CD14-positive monocyte (primary cell): ENCODE results near the gene MAPK1. TPM values are rescaled to one million over a fixed set of nuclear protein-coding genes. Genes with fewer than 3 reads are reported as not detected.

Experiments
- DNase-seq, 3 donors: peaks; one replicate each; pipeline ENCODE4 v3.0.0-alpha.2; 2011 to 2022
- H2AFZ ChIP-seq: 2 replicates; pipeline ENCODE4 v1.6.0; 2012; ENCODE audit warnings: mild to moderate bottlenecking, low read depth, low read length, inconsistent platforms; ENCODE audit not compliant: insufficient read depth, poor library complexity, severe bottlenecking
- H3K27ac ChIP-seq, 2 donors: 1 replicate in 1 of 2; 2 replicates in 1 of 2; pipeline ENCODE4 v1.5.1; 2012 to 2013; ENCODE audit warnings: low read length in 2 of 2, control low read depth in 1 of 2, inconsistent platforms in 1 of 2, low read depth in 1 of 2, mild to moderate bottlenecking in 1 of 2
- H3K27me3 ChIP-seq, 2 donors: one replicate each; pipeline versions ENCODE4 v1.6.0 to v1.6.1; 2011 to 2013; ENCODE audit warnings: low read length in 2 of 2; ENCODE audit not compliant: control insufficient read depth in 2 of 2, insufficient read depth in 2 of 2
- H3K36me3 ChIP-seq, 2 donors: replicated peaks in 1 of 2; 1 replicate in 1 of 2; 2 replicates in 1 of 2; pipeline versions ENCODE4 v1.5.1 to v1.6.1; 2012 to 2013; ENCODE audit warnings: low read length in 2 of 2, control low read depth in 1 of 2, inconsistent platforms in 1 of 2, mild to moderate bottlenecking in 1 of 2; ENCODE audit not compliant: insufficient read depth in 2 of 2, control insufficient read depth in 1 of 2
- H3K4me1 ChIP-seq, 2 donors: 1 replicate in 1 of 2; 2 replicates in 1 of 2; pipeline versions ENCODE4 v1.5.1 to v1.6.1; 2012 to 2013; ENCODE audit warnings: low read length in 2 of 2, control low read depth in 1 of 2, inconsistent platforms in 1 of 2, mild to moderate bottlenecking in 1 of 2, moderate library complexity in 1 of 2; ENCODE audit not compliant: insufficient read depth in 2 of 2, control insufficient read depth in 1 of 2
- H3K4me2 ChIP-seq: replicated peaks from 2 replicates; pipeline ENCODE3; 2012; ENCODE audit warnings: low read length, moderate library complexity, mild to moderate bottlenecking; ENCODE audit not compliant: poor library complexity, severe bottlenecking; ENCODE audit errors: extremely low read depth
- H3K4me3 ChIP-seq, 3 experiments: fragments of 200-600 bp in 1 of 3; sonication (generic) in 1 of 3; replicated peaks in 1 of 3; 1 replicate in 2 of 3; 2 replicates in 1 of 3; pipeline ENCODE4 v1.5.1; 2011 to 2013; ENCODE audit warnings: low read length in 3 of 3, mild to moderate bottlenecking in 3 of 3, control low read depth in 2 of 3, low read depth in 2 of 3, inconsistent platforms in 1 of 3, moderate library complexity in 1 of 3
- H3K79me2 ChIP-seq: 2 replicates; pipeline ENCODE4 v1.6.0; 2012; ENCODE audit warnings: mild to moderate bottlenecking, control low read depth, inconsistent platforms, low read length, moderate library complexity; ENCODE audit not compliant: insufficient read depth
- H3K9ac ChIP-seq: 2 replicates; pipeline ENCODE4 v1.6.0; 2017; ENCODE audit warnings: low read length, mild to moderate bottlenecking; ENCODE audit not compliant: insufficient read depth, poor library complexity, severe bottlenecking
- H3K9me3 ChIP-seq, 2 donors: replicated peaks in 1 of 2; 1 replicate in 1 of 2; 2 replicates in 1 of 2; pipeline versions ENCODE4 v1.5.1 to v1.6.1; 2012 to 2013; ENCODE audit warnings: low read length in 2 of 2, control low read depth in 1 of 2; ENCODE audit not compliant: control insufficient read depth in 1 of 2, insufficient read depth in 1 of 2
- H4K20me1 ChIP-seq: 2 replicates; pipeline ENCODE4 v1.6.0; 2012; ENCODE audit warnings: mild to moderate bottlenecking, low read length, control low read depth, moderate library complexity; ENCODE audit not compliant: insufficient read depth
- H3K27ac Mint-ChIP-seq, 7 donors: one replicate each; pipeline ENCODE4 v1.8.0; 2020; ENCODE audit warnings: mild to moderate bottlenecking in 7 of 7, mixed read lengths in 7 of 7, moderate library complexity in 6 of 7, inconsistent platforms in 2 of 7
- H3K27me3 Mint-ChIP-seq, 3 donors: one replicate each; pipeline ENCODE4 v1.8.0; 2021 to 2022; ENCODE audit warnings: low read depth in 3 of 3, mild to moderate bottlenecking in 3 of 3, mixed read lengths in 3 of 3, moderate library complexity in 3 of 3, inconsistent platforms in 1 of 3
- H3K36me3 Mint-ChIP-seq, 2 donors: one replicate each; pipeline ENCODE4 v1.8.0; 2020; ENCODE audit warnings: mixed read lengths in 2 of 2, inconsistent platforms in 1 of 2, mild to moderate bottlenecking in 1 of 2
- H3K4me1 Mint-ChIP-seq: one replicate; pipeline ENCODE4 v1.8.0; 2020; ENCODE audit warnings: mild to moderate bottlenecking, mixed read lengths
- H3K4me3 Mint-ChIP-seq, 2 donors: one replicate each; pipeline ENCODE4 v1.8.0; 2020; ENCODE audit warnings: mild to moderate bottlenecking in 2 of 2, mixed read lengths in 2 of 2, moderate library complexity in 1 of 2
- H3K9me3 Mint-ChIP-seq, 7 donors: one replicate each; pipeline ENCODE4 v1.8.0; 2020 to 2022; ENCODE audit warnings: mixed read lengths in 7 of 7, mild to moderate bottlenecking in 6 of 7, moderate library complexity in 6 of 7, inconsistent platforms in 2 of 7
- CTCF ChIP-seq: fragments of 200-600 bp; IDR thresholded peaks from one replicate; pipeline ENCODE4 v1.8.0; 2022; ENCODE audit warnings: antibody characterized with exemption, mild to moderate bottlenecking
- WGBS: methylation state at CpG from one replicate; pipeline ENCODE4 v1.1.5; 2013; ENCODE audit warnings: missing lambda C conversion rate; ENCODE audit not compliant: insufficient coverage; 5-methylcytosine and 5-hydroxymethylcytosine counted together
- intact Hi-C, 2 donors: fragments of 100-400 bp; cut with micrococcal nuclease; formaldehyde crosslinking; loops; one replicate each; pipeline versions ENCODE4 v1.15.0 to v1.15.1; 2023
- polyA plus RNA-seq, 3 donors: library from polyadenylated mRNA; depleted of rRNA in 1 of 3; unstranded in 2 of 3; stranded (reverse) in 1 of 3; fragments of 300-500 nt in 2 of 3; fragments of >200 nt in 1 of 3; fragmentation: Illumina TruSeq in 2 of 3; gene quantifications; 1 replicate in 2 of 3; 2 replicates in 1 of 3; pipeline ENCODE4 v1.2.3, GENCODE V29; 2012 to 2021

MAPK1 gene
- polyA plus RNA-seq, 3 donors: 47.0 to 148 (median 118) TPM

GRCh38 chr22:21713428-21714058, 153.9 kb downstream of the MAPK1 start:
- Histone ChIP-seq H3K4me3 (no peak overlapping the region), H3K4me2 (no peak overlapping the region), H2AFZ (peak overlapping the region; percentile 47), H3K36me3 (no peaks in the 10 kb centered on the region), H4K20me1 (no peaks in the 10 kb centered on the region), H3K9ac (no peak overlapping the region), H3K27me3 (no peaks in the 10 kb centered on the region), H3K27ac (no peak overlapping the region), H3K9me3 (no peaks in the 10 kb centered on the region), H3K4me1 (peaks cover 0 to 7% of the 10 kb centered on the region in 2 donors), H3K79me2 (no peaks in the 10 kb centered on the region)
- peaks cover 0 to 9% of the 10 kb centered on the region in 2 donors for H3K36me3 Mint-ChIP-seq
- intact Hi-C loops: loop anchor here (2.0 kb wide), 1 partner anchor 239 kb away; the partner anchor contains the start of gene PPM1F (in 2 of the 2)
- H3K27ac Mint-ChIP-seq: peak overlapping the region in 1 of 7 donors; percentile 16
- no peak for DNase-seq
- no peak overlapping the region for H3K4me3 Mint-ChIP-seq
- TF ChIP-seq CTCF: peak; percentile 29
- 80% methylated on average over 6 of the region's 9 CpGs for WGBS
- H3K27me3 Mint-ChIP-seq: peaks cover 0 to 2% (median 0%) of the 10 kb centered on the region in 3 donors
- H3K4me1 Mint-ChIP-seq: peaks cover 14% of the 10 kb centered on the region
- no peaks in the 10 kb centered on the region for H3K9me3 Mint-ChIP-seq

DNA sequence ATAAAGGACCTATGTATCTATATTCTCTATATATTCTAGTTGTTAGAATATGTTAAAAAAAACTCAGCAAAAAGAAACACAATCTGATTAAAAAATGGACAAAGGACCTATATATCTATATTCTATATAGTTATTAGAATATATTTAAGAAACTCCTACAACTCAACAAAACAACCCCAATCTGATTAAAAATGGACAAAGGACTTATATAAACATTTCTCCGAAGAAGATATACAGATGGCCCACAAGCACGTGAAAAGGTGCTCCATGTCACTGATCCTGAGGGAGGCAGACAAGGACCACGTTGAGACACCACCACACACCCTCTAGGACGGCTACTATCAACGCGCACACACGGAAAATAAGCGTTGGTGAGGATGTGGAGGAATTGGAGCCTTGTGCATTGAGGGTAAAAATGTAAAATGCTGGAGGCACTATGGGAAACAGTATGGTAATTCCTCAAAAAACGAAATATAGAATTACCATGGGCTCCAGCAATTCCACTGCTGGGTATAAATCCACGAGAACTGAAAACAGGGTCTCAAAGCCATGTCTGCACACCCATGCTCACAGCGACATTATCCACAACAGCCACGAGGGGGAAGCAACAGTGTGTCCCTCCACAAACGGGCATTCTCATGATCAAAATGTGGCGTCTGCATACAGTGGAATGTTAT, 154.6 kb downstream of the MAPK1 start:
- Mint-ChIP-seq H3K4me3 (no peak overlapping the region), H3K4me1 (peaks cover 14% of the 10 kb centered on the region), H3K9me3 (no peaks in the 10 kb centered on the region), H3K27me3 (peaks cover 0 to 2% (median 0%) of the 10 kb centered on the region in 3 donors), H3K27ac (peak overlapping the region in 2 of 7 donors; percentile 16 to 73), H3K36me3 (peaks cover 0 to 9% of the 10 kb centered on the region in 2 donors)
- Histone ChIP-seq H3K36me3 (no peaks in the 10 kb centered on the region), H3K79me2 (no peaks in the 10 kb centered on the region), H3K4me2 (no peak overlapping the region), H2AFZ (peak overlapping the region; percentile 47), H4K20me1 (no peaks in the 10 kb centered on the region), H3K27ac (no peak overlapping the region), H3K4me1 (peaks cover 0 to 7% of the 10 kb centered on the region in 2 donors), H3K4me3 (no peak overlapping the region), H3K27me3 (no peaks in the 10 kb centered on the region), H3K9me3 (no peaks in the 10 kb centered on the region), H3K9ac (no peak overlapping the region)
- WGBS: 13% methylated on average over 5 of the region's 14 CpGs
- DNase-seq: peak; percentile 36 to 54 (median 48)
- intact Hi-C loops: loop anchor here (2.0 kb wide), 1 partner anchor 240 kb away; the partner anchor contains the start of gene PPM1F (in 2 of the 2)
- TF ChIP-seq CTCF: peak; percentile 73
